Mesodermal cell (in vitro differentiated cells): ENCODE results near the gene NT5DC2.

ENCODE experiments used
- H3K27ac ChIP-seq: 2 replicates; pipeline ENCODE4 v1.7.0; 2013; ENCODE audit warnings: mild to moderate bottlenecking, low read depth, low read length, moderate library complexity; ENCODE audit not compliant: severe bottlenecking
- H3K36me3 ChIP-seq: 2 replicates; pipeline ENCODE4 v1.7.1; 2013; ENCODE audit warnings: mild to moderate bottlenecking, low read length, moderate library complexity; ENCODE audit not compliant: control insufficient read depth, insufficient read depth
- H3K4me1 ChIP-seq: one replicate; pipeline ENCODE4 v1.7.1; 2013; ENCODE audit warnings: mild to moderate bottlenecking, low read length; ENCODE audit not compliant: insufficient read depth, control insufficient read depth, poor library complexity, severe bottlenecking
- H3K4me3 ChIP-seq: 2 replicates; pipeline ENCODE4 v1.7.0; 2013; ENCODE audit warnings: low read length, control low read depth, mild to moderate bottlenecking; ENCODE audit not compliant: insufficient read depth, poor library complexity, severe bottlenecking; ENCODE audit errors: extremely low read depth
- H3K9me3 ChIP-seq: 2 replicates; pipeline ENCODE4 v1.7.1; 2013; ENCODE audit warnings: mild to moderate bottlenecking, low read length, moderate library complexity; ENCODE audit not compliant: control insufficient read depth
- WGBS, 2 experiments: methylation state at CpG; one replicate each; pipeline ENCODE4 v1.1.5; 2013; ENCODE audit warnings: missing lambda C conversion rate in 2 of 2; ENCODE audit not compliant: insufficient coverage in 2 of 2; 5-methylcytosine and 5-hydroxymethylcytosine counted together

Gene NT5DC2

GRCh38 chr3:52483081-52483480, 50.6 kb downstream of the NT5DC2 start:
- peaks cover 98% of the 10 kb centered on the region for H3K36me3 ChIP-seq
- H3K27ac ChIP-seq: peak overlapping the region; percentile 23
- H3K4me1 ChIP-seq: peaks cover 4% of the 10 kb centered on the region
- no peak overlapping the region for H3K4me3 ChIP-seq
- H3K9me3 ChIP-seq: no peaks in the 10 kb centered on the region
- WGBS, 2 experiments: 89 to 90% methylated on average over 13 to 14 of the region's 14 CpGs

- WGBS, 2 experiments: 91 to 94% methylated on average over 15 to 22 of the region's 23 CpGs
- no peaks in the 10 kb centered on the region for H3K9me3 ChIP-seq
- peaks cover 99% of the 10 kb centered on the region for H3K36me3 ChIP-seq
- no peak overlapping the region for H3K27ac ChIP-seq
- peaks cover 4% of the 10 kb centered on the region for H3K4me1 ChIP-seq
- no peak overlapping the region for H3K4me3 ChIP-seq
These were observed 51.7 kb downstream of the NT5DC2 start for GRCh38 chr3:52481819-52482521.

- H3K9me3 ChIP-seq: no peaks in the 10 kb centered on the region
- H3K36me3 ChIP-seq: peaks cover 99% of the 10 kb centered on the region
- 96 to 97% methylated on average over 20 of the region's 27 CpGs for WGBS, 2 experiments
- H3K4me1 ChIP-seq: peaks cover 4% of the 10 kb centered on the region
- no peak overlapping the region for H3K4me3 ChIP-seq
- no peak overlapping the region for H3K27ac ChIP-seq
These were observed 52.6 kb downstream of the NT5DC2 start for GRCh38 chr3:52480768-52481715.

- H3K4me3 ChIP-seq: no peak overlapping the region
- peaks cover 99% of the 10 kb centered on the region for H3K36me3 ChIP-seq
- 95 to 97% methylated on average over 11 to 13 of the region's 16 CpGs for WGBS, 2 experiments
- H3K4me1 ChIP-seq: peaks cover 4% of the 10 kb centered on the region
- H3K9me3 ChIP-seq: no peaks in the 10 kb centered on the region
- no peak overlapping the region for H3K27ac ChIP-seq
These were observed 53.6 kb downstream of the NT5DC2 start for GRCh38 chr3:52479877-52480575.

GRCh38 chr3:52479037-52479876, 54.4 kb downstream of the NT5DC2 start:
- Histone ChIP-seq H3K4me1 (peaks cover 4% of the 10 kb centered on the region), H3K36me3 (peaks cover 98% of the 10 kb centered on the region), H3K9me3 (no peaks in the 10 kb centered on the region), H3K27ac (no peak overlapping the region), H3K4me3 (no peak overlapping the region)
- 97 to 98% methylated on average over 6 to 7 of the region's 7 CpGs for WGBS, 2 experiments

- Histone ChIP-seq H3K9me3 (no peaks in the 10 kb centered on the region), H3K4me1 (no peaks in the 10 kb centered on the region), H3K36me3 (peaks cover 98% of the 10 kb centered on the region), H3K4me3 (no peak overlapping the region), H3K27ac (no peak overlapping the region)
- 96 to 98% methylated on average over 6 of the region's 6 CpGs for WGBS, 2 experiments
These were observed 55.9 kb downstream of the NT5DC2 start for GRCh38 chr3:52477796-52478095.

GRCh38 chr3:52477076-52477795, 56.4 kb downstream of the NT5DC2 start:
- peaks cover 98% of the 10 kb centered on the region for H3K36me3 ChIP-seq

More at GRCh38 chr3:52477076-52477795, 56.4 kb downstream of the NT5DC2 start:
- H3K4me3 ChIP-seq: no peak overlapping the region
- no peaks in the 10 kb centered on the region for H3K9me3 ChIP-seq
- 98 to 99% methylated on average over 16 of the region's 16 CpGs for WGBS, 2 experiments
- no peaks in the 10 kb centered on the region for H3K4me1 ChIP-seq
- no peak overlapping the region for H3K27ac ChIP-seq
